GM21526 (cell line): ENCODE measurements around the gene BCAT1.
"Not testable (repeated sequence)": the region's sequence is repeated elsewhere in the genome, so short reads cannot be mapped to it uniquely, and the experiment has no call there.

Experiments
- ATAC-seq: cut with Tn5 transposase; IDR thresholded peaks from one replicate; pipeline ENCODE4 v1.9.1; 2021; ENCODE audit warnings: moderate library complexity; ENCODE audit not compliant: unreplicated experiment, low FRiP score

Gene BCAT1

DNA sequence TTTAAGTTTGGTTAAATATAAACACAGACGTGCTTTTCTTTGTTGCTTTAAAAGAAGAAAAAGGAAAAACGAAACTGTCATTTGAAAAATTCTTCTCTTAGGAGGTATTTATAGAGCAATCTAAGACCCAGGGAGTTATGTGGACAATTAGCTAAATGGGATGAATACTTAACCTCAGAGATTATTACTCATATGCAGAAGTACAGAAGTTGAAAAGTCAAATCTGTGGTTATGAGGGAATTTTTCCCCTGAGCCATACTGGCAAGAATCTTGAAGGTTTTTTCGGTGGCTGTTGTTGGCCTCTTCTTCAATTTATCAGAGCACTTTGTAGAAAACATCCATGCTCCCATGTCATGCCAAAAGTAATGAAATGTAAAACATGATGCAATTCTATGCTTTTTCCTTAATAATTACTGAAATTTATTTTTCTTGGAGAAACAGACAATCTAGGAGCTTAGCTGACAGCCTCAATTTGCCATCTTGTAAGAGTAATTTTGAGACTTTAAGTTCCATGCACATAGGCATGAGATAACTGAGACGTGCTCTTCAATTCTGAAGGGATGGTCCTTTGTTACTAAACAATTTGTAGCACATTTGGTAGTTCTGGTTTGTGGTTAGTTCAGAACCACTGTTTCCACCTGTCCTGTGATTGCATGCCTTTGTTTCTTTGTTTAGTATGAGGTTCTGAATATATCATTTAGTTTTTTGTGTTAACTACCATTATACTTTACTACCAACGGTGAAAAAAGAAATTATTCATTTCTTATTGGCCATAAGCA is 126.6 kb downstream of the BCAT1 start:
- ATAC-seq: peak; percentile 50

DNA sequence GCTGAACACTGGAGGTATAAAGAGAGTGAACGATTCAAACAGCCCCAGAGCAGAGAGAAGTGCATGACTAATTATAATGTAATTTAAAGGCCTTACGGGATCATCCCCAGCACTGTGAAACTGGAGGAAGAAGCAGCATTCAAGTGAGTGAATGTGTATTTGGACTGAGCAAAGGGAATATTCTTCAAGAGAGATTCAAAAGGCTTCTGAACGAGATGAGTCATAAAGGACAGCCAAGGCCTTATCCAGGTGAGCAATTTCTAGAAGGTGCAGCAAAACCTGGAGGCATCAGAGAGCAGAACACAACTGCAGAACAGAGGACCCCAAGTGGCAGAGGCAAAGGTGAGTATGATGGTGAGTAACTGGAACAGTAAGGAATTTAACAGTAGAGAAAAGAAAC is 127.2 kb downstream of the BCAT1 start:
- peak; percentile 37 for ATAC-seq

- no peak for ATAC-seq
Observed at GRCh38 chr12:24820872-24821271, 128.0 kb downstream of the BCAT1 start.

GRCh38 chr12:24818351-24818750 is 130.6 kb downstream of the BCAT1 start:
- ATAC-seq: no peak

GRCh38 chr12:24815114-24815423 is 133.8 kb downstream of the BCAT1 start:
- peak; percentile 28 for ATAC-seq

DNA sequence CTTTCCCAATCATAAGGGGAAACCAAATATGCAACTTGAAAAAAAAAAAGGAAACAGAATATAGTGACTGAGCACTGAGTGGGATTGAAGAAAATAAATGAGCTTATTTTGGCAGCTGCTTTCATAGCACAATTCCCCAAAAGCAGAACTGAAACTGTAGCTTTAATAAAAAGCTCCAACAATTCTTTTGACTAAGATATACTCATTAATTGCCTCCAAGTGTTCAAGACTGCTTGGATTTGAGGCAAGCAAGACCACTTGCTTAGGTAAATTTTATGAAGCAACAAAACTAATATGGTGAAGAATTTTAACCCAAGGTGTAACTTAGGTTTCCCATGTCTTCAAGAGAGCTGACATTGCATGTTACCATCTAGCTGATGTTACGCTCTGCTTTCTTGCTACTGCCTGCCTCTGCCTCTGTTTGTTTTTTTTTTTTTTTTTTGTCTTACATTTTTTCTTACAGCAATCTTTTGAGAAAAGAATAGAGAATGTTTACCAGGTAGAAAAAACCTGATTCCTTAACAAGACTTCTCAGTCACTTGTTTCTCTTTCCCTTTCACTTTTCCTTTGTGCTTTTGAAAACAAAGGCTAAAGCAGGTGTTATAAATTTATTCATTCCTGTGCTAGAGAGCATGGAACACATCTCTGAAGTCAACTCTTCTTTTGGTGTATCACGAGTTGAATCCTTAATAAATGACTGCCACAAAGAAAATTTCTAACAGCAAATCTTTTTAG is 134.4 kb downstream of the BCAT1 start:
- ATAC-seq: peak; percentile 90

GRCh38 chr12:24810378-24810777 is 138.5 kb downstream of the BCAT1 start:
- ATAC-seq: no peak

GRCh38 chr12:24809306-24809705 is 139.6 kb downstream of the BCAT1 start:
- not testable (repeated sequence) for ATAC-seq

GRCh38 chr12:24808651-24809050 is 140.2 kb downstream of the BCAT1 start:
- no peak for ATAC-seq

DNA sequence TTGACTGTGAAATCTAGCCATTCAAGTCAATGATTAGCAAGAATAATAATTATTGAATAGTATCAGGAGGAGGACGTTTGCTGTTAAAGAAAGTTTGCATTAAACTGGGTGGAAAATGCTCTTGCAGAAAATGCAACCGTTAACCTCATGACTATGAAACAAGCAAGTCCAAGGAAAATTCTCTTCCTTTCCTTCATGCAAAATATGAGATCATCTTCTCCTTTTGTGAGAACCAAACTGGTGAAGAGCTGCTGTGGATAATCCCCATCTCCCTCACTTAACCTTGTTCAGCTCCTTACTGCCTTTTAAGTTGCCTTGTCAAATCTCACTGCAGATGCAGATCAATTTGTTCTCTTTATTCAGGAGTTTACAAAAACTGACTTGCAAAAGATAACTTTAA is 142.5 kb downstream of the BCAT1 start:
- no peak for ATAC-seq

GRCh38 chr12:24803430-24804245 is 145.3 kb downstream of the BCAT1 start:
- ATAC-seq: no peak

GRCh38 chr12:24798335-24798734 is 150.6 kb downstream of the BCAT1 start:
- ATAC-seq: peak; percentile 87

DNA sequence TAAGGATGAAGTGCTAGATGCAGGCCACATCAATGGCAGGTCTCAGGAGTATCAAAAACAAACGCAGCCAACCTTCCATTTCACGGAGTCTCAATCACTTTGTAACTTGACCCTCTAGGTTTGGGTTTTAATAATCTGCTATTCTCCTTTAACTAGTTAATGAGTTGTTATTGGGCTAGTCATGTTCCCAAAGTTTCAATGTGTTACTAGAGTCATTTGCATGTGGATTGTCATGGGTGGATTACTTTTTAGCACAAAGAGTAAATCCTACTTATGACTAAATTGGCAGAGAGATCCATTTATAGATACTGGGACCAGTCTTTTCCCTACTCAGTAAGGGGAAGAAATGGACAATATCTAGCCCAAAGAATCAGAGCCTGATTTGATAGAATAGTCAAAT is 151.0 kb downstream of the BCAT1 start:
- ATAC-seq: no peak

DNA sequence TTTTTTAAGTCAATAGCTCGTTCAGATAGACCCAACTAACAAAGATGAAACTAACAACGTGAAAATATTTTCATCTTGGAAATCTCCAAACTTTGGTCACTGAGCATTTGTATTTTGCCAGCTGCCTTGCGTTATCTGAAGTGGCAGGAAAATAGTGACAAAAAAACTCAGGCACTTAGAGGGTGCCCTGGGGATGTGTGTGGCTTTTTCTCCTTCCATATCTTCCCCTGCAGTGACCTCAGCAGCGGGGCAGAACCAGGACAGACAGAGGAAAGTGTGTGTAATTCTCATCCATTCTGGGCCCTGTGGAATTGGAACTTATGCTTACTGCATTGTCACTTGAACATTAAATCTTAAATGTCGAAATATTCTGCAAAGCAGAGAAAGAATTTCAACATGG is 152.0 kb downstream of the BCAT1 start:
- no peak for ATAC-seq

DNA sequence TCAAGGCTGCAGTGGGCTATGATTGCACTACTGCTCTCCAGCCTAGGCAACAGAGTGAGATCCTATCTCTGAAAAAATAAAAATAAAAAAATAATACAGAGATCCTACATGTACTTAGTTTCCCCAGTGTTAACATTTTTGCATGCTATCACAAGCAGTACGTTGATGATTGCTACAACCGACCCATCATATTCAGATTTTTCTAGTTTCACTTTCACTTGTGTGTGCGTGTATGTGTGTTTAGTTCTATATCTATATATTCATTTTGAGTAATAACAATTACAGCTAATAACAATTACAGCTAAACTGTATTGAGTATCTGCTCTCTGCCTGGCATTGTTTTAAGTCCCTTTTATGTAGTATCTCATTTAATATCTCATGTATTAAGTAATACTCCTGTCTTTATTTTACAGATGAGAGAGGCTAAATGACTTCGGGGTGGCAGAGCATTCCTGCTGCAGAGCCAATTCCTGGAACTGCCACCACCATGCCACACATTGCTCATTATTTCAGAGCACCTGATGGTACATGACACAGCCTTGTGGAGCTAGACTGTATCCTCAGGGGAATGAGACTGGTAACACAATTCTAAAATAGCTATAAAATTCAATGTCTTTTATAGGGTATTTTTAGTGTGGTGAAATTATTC is 153.1 kb downstream of the BCAT1 start:
- peak; percentile 49 for ATAC-seq

GRCh38 chr12:24791622-24792021 is 157.3 kb downstream of the BCAT1 start:
- ATAC-seq: no peak

- ATAC-seq: no peak
Observed at GRCh38 chr12:24788886-24789285, 160.0 kb downstream of the BCAT1 start.

DNA sequence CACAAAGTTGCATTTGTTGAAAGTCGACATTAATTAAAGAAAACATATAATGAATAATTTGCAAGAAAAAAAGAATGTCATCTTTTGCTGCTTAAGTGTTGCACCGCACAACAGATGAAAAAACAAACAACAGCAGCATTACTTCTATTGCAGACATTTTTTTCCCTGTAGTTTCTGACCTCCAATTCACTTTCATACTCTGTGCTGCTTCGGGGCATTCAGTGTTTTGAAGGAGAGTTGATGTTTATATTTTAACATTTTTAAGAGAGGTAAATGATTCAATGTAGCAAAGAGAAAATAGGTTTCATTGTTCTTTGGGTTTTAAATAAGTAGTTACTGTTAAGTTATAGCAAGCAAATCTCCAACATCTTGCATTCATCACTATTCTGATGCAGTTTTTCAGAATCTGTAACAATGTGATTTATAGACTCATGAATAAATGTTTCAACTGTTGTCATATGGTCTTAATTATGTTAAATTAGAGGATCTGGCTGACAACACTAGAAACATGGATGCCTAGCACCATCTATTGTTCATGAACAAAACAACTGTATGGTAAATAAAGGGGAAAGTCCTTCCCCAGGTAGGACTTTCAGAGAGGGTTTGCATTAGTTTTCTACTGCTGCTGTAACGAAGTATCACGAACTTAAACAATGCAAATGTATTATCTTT is 168.1 kb downstream of the BCAT1 start:
- ATAC-seq: peak; percentile 48

GRCh38 chr12:24778486-24779304 is 170.2 kb downstream of the BCAT1 start:
- no peak for ATAC-seq
